ENCODE data around the gene CXCL12. TPM values are rescaled to one million over a fixed set of nuclear protein-coding genes. Genes with fewer than 3 reads are reported as not detected.

Gene CXCL12
- polyA plus RNA-seq, 1 donor from 2014 or later = not detected

DNA sequence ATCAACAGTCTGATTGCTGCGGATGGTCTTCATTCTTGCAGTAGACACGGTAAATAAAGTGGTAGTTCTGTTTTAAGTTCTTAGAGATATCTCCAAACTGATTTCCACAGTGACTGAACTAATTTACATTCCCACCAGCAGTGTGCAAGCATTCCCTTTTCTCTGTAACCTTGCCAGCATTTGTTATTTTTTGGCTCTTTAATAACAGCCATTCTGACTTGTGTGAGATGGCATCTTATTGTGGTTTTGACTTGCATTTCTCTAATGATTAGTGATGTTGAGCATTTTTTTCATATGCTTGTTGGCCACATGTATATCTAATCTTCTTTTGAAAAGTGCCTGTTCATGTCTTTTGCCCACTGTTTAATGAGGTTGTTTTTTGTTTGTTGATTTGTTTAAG, 30.2 kb upstream of the CXCL12 start:
- Mint-ChIP-seq H3K36me3 (peaks cover 2% of the 10 kb centered on the region), H3K27ac (no peak overlapping the region), H3K4me3 (no peak overlapping the region), H3K27me3 (peaks cover 7% of the 10 kb centered on the region), H3K4me1 (no peaks in the 10 kb centered on the region), H3K9me3 (peaks cover 6 to 8% (median 6%) of the 10 kb centered on the region in 3 donors)

DNA sequence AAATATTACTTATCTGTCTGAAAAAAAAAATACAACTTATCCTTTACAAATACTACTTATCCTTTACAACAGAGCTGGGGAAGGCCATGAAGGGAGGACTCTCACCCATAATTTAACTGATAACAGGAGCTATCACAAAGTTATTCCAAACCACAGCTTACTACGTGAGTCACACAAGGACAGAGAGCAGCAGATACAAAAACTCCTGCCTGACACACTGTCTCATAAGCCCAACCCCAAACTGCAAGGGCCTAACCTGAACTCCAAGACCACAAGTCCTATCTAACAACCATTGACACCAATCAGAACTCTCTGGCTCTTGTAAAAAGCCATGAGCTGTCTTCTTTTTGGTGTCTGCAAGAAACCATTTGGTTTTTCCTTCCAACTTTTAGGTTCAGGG, 28.5 kb upstream of the CXCL12 start:
- H3K27me3 Mint-ChIP-seq = peaks cover 7% of the 10 kb centered on the region
- no peak overlapping the region for H3K4me3 Mint-ChIP-seq
- peaks cover 2% of the 10 kb centered on the region for H3K36me3 Mint-ChIP-seq
- H3K27ac Mint-ChIP-seq = no peak overlapping the region
- peaks cover 6 to 11% (median 6%) of the 10 kb centered on the region in 3 donors for H3K9me3 Mint-ChIP-seq
- no peaks in the 10 kb centered on the region for H3K4me1 Mint-ChIP-seq

DNA sequence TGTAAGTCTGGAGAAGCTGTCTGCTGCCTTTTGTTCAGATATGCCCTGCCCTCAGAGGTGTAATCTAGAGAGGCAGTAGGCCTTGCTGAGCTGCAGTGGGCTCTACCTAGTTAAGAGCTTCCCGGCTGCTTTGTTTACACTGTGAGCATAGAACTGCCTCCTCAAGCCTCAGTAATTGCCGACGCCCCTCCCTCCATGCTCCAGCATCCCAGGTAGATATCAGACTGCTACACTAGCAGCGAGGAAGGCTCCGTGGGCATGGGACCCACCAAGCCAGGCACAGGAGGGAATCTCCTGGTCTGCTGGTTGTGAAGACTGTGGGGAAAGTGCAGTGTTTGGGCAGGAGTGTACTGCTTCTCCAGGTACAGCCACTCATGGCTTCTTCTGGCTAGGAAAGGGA, 26.4 kb upstream of the CXCL12 start:
- Mint-ChIP-seq H3K4me3 (no peak overlapping the region), H3K36me3 (peaks cover 2% of the 10 kb centered on the region), H3K27me3 (peaks cover 7% of the 10 kb centered on the region), H3K4me1 (no peaks in the 10 kb centered on the region), H3K27ac (no peak overlapping the region), H3K9me3 (peaks cover 6 to 12% (median 6%) of the 10 kb centered on the region in 3 donors)

DNA sequence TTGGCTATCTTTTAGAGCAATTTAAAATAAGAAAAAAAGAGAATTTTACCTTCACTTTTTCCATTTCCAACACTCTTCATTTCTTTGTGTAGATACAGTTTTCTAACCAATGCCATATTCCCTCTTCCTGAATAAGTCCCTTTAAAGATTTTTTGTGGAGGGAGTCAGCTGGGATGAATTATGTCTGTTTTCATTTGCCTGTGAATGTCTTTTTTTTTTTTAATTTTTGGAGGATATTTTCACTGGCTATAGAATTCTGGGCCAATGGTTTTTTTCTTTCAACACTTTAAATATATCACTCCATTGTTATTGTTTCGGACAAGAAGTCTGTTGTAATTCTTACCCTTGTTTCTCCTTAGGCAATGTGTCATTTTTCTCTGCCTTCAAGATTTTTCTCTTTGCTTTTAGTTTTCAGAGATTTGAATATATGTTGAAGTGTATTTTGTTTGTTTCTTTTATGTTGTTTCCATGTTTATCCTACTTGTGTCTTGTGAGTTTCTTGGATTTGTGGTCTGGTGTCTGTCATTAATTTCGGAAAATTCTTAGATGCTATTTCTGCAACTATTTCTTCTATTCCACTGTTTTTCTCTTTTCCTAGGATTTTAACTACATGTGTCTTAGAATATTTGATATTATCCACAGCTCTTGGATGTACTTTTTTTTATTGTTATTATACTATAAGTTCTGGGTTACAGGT, 20.0 kb upstream of the CXCL12 start:
- H3K9me3 Mint-ChIP-seq = peaks cover 0 to 7% (median 0%) of the 10 kb centered on the region in 3 donors
- H3K36me3 Mint-ChIP-seq = no peaks in the 10 kb centered on the region
- H3K4me3 Mint-ChIP-seq = no peak overlapping the region
- H3K4me1 Mint-ChIP-seq = no peaks in the 10 kb centered on the region
- no peaks in the 10 kb centered on the region for H3K27me3 Mint-ChIP-seq
- no peak overlapping the region for H3K27ac Mint-ChIP-seq

DNA sequence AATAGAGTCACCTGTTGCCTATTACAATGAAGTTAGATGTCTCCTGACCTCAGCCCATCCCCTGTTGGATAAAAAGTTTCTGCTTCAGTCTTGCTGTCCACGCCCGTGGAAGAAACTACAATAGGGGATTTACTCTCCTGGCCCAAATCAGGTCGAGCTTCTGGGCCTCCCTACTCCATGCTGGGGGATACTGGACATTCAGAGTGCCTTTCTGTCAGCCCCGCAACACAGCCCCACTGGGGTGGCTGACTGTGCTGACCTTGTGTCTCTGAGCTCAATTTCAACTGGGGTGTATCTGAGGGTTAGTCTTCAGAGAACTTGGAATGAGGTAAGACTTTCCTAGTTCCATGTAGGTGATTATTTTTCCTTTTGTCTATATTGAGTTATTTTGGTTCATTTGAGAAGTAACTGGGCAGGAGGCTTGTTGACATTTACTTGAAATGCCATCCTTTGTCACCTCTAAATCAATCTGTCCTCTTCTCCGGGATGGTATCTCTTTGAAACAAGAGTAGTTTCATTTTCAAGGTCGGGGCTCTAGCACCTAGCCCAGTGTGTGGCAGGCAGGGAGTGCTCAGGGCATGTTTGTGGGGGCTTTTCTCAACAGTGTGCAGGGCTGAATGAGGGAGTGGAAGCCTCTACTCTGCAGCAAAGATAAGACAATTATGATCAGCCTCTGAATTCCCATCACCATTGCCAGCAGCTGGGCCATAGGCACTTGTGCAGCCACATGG, 17.7 kb upstream of the CXCL12 start:
- Mint-ChIP-seq H3K36me3 (no peaks in the 10 kb centered on the region), H3K27me3 (no peaks in the 10 kb centered on the region), H3K4me1 (no peaks in the 10 kb centered on the region), H3K9me3 (peaks cover 0 to 3% (median 0%) of the 10 kb centered on the region in 3 donors), H3K4me3 (no peak overlapping the region), H3K27ac (no peak overlapping the region)

DNA sequence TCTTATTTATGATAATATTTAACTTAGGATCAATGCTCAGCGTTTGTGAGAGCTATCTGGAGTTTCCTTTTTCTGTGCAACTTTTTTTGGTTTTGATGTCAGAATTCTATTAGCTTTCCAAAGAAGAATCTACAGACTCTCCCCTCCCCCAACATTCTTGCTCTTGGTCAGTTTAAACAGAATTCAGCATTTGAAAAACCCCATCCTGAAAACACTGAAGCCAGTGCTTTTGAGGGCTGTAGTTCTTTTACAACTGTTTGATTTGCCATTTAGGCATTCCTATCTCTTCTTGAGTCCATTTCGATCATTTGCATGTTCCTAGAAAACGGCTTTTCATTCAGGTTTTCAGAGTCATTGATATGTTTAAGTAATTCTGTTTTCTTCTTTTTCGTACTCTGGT, 15.6 kb upstream of the CXCL12 start:
- Mint-ChIP-seq H3K27me3 (no peaks in the 10 kb centered on the region), H3K36me3 (peaks cover under 1% of the 10 kb centered on the region), H3K4me3 (no peak overlapping the region), H3K9me3 (no peaks in the 10 kb centered on the region), H3K4me1 (no peaks in the 10 kb centered on the region), H3K27ac (no peak overlapping the region)

DNA sequence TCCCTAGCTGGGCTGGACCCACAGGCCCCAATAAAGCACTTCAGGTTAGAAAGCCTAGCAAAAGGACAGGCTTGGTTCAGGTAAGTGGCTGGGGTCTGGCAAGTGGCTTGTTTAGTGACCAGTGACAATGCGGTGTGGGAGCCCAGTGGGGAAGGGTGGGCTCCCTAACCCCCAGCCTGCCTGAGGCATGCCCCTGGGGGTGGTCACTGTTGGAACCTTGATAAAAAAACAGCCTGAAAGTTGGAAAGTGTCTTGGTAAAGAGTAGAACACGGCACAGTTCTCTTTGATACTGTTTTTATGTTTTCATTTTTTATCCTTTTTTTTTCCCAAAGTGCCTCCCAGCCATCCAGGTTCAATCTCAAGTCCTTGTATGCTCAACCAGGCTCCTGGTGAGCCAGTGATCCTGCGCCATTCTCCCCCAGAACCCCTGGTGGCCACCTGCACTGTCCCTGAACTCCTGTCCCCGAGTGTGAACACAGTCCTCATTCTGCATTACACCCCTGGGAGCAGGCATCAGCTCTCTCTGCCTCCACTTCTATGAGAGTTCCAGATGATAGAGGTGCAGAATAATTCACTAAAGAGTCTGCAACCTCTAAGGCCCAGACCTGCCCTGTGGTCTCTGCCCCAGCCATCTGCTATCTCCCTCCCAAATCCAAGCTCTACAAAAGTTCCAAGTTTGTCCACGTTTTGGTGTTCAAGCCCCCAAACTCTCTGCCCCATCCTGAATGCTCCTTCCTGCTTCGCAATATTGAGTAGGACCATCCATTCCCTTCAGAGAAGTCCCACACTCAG, 15.0 kb upstream of the CXCL12 start:
- H3K9me3 Mint-ChIP-seq = no peaks in the 10 kb centered on the region
- peaks cover 1% of the 10 kb centered on the region for H3K36me3 Mint-ChIP-seq
- no peak overlapping the region for H3K4me3 Mint-ChIP-seq
- H3K27ac Mint-ChIP-seq = no peak overlapping the region
- no peaks in the 10 kb centered on the region for H3K27me3 Mint-ChIP-seq
- H3K4me1 Mint-ChIP-seq = no peaks in the 10 kb centered on the region

DNA sequence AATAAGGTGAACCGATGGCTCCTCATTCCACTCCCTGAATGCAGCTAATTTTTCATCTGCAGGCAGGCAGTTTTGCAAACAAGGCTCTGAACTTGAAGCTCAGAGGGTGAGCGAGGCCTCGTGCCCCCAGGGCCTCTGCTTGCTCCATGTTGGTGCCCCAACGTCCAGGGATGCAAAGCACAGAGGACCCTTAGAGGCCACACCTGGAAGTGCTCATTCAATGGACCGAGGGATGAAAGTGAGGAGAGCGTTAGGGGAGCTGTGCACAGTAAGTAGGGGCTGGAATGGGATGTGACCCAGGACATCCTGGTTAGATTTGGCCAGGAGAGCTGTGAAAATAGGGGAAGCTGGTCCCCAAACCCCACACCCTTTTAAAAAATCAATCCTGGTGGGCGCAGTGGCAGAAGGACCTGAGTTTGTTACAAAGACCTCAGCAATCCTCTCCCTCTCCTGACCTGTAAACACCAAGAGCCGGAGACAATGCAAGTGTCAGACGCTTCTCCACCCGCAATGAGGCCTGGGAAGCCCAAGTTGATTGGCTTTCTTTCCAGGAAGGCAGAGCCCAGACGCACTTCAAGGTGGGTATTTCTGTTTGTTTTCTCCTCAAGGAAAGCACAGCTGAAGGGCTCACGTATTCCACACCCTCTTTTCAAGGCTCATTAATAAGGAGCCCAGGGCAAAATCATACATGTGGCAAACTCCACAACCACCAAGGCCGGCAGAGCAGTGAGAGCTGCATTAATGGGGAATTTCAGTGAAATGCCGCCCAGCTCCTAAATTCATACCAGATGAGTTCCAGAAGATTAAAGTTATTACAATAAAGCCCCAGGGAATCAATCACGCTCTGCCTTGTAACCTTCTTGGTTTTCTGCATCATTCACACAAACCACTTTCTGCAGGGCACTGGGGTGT, 14.1 kb upstream of the CXCL12 start:
- H3K36me3 Mint-ChIP-seq = peaks cover 1% of the 10 kb centered on the region
- H3K4me1 Mint-ChIP-seq = no peaks in the 10 kb centered on the region
- H3K4me3 Mint-ChIP-seq = no peak overlapping the region
- H3K9me3 Mint-ChIP-seq = no peaks in the 10 kb centered on the region
- H3K27me3 Mint-ChIP-seq = no peaks in the 10 kb centered on the region
- no peak overlapping the region for H3K27ac Mint-ChIP-seq

DNA sequence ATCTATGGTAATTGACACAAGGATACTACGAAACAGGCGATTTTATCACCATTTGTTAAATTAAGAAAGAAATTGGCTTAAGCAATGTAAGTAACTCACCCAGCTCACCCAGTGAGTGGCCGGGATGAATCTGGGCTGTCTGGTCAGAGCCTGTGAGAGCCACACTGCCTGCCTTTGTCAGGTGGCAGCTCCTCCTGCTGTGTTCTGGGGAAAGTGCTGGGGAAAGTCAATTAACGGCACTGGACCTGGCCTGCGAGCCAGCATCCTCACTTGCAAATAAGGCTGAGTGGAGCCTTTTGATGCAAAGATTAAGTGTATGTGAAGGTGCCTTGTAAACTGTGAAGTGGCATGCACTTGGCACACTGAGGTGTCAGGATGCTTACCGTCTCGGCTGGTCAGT, 13.4 kb upstream of the CXCL12 start:
- Mint-ChIP-seq H3K4me1 (no peaks in the 10 kb centered on the region), H3K9me3 (peaks cover 0 to 3% (median 0%) of the 10 kb centered on the region in 3 donors), H3K4me3 (no peak overlapping the region), H3K36me3 (peaks cover 1% of the 10 kb centered on the region), H3K27me3 (no peaks in the 10 kb centered on the region), H3K27ac (no peak overlapping the region)

DNA sequence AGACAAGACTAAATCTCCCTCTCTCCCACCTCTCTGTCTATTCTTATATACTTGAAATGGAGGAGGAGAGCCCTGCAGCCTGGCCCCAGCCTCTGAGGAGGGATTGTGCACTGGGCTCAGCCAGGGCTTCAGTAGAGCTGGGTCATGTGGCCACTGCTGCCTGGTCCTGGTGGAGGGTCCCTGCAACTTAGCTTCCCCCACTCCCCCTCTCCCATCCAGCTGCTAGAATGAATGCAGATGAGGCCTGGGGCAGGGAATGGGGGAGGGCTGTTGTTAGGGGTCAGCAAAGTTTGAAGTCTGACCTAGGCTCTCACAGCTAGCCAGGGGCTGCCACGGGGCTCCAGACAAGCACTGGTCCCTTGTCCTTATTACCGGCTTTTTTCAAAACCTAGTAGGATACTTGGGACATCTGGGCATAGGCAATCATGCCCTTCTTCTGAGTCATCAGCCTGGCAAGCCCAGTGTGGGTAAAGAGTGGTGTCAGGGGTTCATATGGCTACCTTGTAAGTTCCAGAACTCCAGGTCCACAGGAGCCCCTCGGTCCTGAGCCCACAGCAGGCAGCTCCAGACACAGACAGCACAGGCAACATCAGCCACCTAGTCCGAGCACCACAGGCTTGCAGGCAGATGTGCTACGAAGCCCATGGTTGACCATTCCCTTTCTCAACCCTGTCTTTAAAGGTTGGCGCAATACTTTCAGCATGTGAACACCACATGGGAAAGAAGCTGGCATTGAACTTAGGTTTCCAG, 12.8 kb upstream of the CXCL12 start:
- no peaks in the 10 kb centered on the region for H3K27me3 Mint-ChIP-seq
- H3K27ac Mint-ChIP-seq = no peak overlapping the region
- H3K4me1 Mint-ChIP-seq = no peaks in the 10 kb centered on the region
- no peak overlapping the region for H3K4me3 Mint-ChIP-seq
- H3K36me3 Mint-ChIP-seq = peaks cover 1% of the 10 kb centered on the region
- peaks cover 0 to 3% (median 0%) of the 10 kb centered on the region in 3 donors for H3K9me3 Mint-ChIP-seq

DNA sequence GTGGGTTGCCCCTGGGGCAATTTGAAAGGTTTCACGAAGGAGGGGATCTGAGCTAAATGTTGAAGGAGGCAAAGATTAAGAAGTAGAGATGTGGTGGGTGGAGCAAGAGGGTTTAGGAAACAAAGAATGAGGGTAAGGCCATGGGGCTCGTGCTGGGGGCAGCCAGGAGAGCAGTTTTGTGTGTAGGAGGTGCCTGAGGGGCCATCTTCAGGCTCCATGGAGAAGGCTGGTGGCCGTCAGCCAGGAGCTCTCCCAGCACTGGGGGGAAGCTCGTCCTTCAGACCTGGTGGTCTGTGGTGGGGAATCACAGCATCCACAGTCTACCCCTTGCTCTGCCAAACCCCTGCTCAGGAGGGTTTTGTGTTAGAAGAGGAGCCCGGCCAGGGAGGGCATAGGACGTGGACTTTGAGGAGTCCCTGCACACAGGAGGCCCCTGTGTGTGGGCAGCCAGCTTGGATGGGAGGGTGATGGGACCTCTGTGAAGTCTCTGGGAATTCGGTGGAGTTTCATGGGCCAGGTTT, 11.8 kb upstream of the CXCL12 start:
- H3K27me3 Mint-ChIP-seq = no peaks in the 10 kb centered on the region
- no peaks in the 10 kb centered on the region for H3K4me1 Mint-ChIP-seq
- peaks cover 1% of the 10 kb centered on the region for H3K36me3 Mint-ChIP-seq
- no peak overlapping the region for H3K27ac Mint-ChIP-seq
- peaks cover 0 to 3% (median 0%) of the 10 kb centered on the region in 3 donors for H3K9me3 Mint-ChIP-seq
- H3K4me3 Mint-ChIP-seq = no peak overlapping the region

DNA sequence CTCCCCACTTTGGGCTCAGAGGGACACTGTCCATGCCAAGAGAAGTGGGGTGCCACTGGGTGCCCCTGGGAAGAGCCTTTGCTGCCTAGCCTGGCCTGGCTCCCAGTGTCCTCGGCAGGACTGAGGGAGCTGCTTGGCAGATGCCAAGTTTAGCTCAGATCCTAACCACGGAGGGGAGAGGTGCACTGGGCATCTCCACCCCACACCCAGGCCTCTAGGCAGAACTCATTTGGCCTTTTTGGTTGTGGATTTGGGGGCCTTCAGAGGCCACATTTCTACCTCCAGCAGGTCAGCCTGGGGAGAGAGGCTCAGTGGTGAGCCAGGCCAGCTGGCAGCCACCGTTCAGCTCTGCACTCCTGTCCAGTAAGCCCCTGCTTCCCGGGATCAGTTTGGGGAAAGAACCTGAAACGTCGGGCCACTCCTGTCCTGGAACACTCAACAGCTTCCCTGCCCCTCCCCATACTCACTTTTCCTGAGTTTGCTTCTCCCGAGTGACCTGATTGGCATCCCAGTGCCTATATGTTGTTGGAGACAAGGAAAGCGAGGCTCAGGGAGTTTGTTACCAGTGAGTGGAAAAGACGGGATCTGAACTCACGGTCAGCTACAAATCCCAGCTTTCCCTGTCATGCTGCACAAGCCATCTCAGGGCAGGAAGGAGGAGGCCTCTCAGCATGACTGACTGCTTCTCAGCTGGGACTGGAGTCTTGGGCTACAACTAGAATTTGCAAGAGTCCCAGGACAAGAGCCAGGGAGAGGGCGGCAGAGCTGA, 11.2 kb upstream of the CXCL12 start:
- peaks cover 1% of the 10 kb centered on the region for H3K36me3 Mint-ChIP-seq
- peaks cover 0 to 3% (median 0%) of the 10 kb centered on the region in 3 donors for H3K9me3 Mint-ChIP-seq
- no peak overlapping the region for H3K27ac Mint-ChIP-seq
- no peak overlapping the region for H3K4me3 Mint-ChIP-seq
- H3K4me1 Mint-ChIP-seq = no peaks in the 10 kb centered on the region
- H3K27me3 Mint-ChIP-seq = no peaks in the 10 kb centered on the region

DNA sequence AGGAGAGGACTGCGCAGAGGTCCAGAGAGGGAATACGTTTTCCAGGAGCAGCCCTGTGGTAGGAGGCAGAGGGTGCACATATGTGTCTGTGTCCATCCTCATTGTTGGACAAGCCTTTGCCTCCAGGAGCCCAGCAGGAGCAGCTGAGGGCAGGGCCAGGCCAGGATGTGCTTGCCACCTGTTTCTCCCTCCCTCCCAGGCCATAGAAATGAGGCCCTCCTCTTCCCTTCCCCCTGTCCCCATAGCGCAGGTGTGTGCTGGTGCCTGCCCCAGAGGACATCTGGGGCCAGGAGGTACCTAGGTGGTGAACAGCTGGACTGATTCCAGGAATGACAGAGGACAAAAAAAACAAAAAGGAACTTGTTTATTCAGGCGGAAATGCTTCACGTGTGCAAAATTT, 10.5 kb upstream of the CXCL12 start:
- peaks cover 1% of the 10 kb centered on the region for H3K36me3 Mint-ChIP-seq
- no peaks in the 10 kb centered on the region for H3K27me3 Mint-ChIP-seq
- no peak overlapping the region for H3K4me3 Mint-ChIP-seq
- H3K27ac Mint-ChIP-seq = no peak overlapping the region
- H3K4me1 Mint-ChIP-seq = no peaks in the 10 kb centered on the region
- peaks cover 0 to 3% (median 0%) of the 10 kb centered on the region in 3 donors for H3K9me3 Mint-ChIP-seq
